22Rv1 (cell line): Measurements from ENCODE around the gene FAM167B.

Source experiments
- CTCF ChIP-seq: fragments of 450-650 bp; IDR thresholded peaks from 2 replicates; pipeline ENCODE4 v1.5.1; 2017; ENCODE audit warnings: mild to moderate bottlenecking
- ZFX ChIP-seq: fragments of 450-650 bp; IDR thresholded peaks from 2 replicates; pipeline ENCODE4 v1.6.1; 2017; ENCODE audit warnings: antibody characterized with exemption, borderline replicate concordance

- TF ChIP-seq CTCF (no peak), ZFX (no peak)
Measured at GRCh38 chr1:32291708-32292538, 44.9 kb downstream of the FAM167B start, which contains the start of gene HDAC1.
